HFF-Myc (cell line): Measurements from ENCODE around the gene SLC6A7.

Experiments used
- DNase-seq: peaks from one replicate; pipeline ENCODE4 v3.0.0-alpha.2; 2011; ENCODE audit warnings: low read depth; ENCODE audit errors: extremely low read depth
- H3K4me3 ChIP-seq: replicated peaks from 2 replicates; pipeline ENCODE4 v1.5.1; 2011; ENCODE audit warnings: low read depth, mild to moderate bottlenecking, control low read depth, low read length
- CTCF ChIP-seq: IDR thresholded peaks from 2 replicates; pipeline ENCODE4 v1.5.1; 2012; ENCODE audit warnings: mild to moderate bottlenecking, low read depth, low read length, control low read depth; ENCODE audit errors: missing control alignments

Gene SLC6A7

DNA sequence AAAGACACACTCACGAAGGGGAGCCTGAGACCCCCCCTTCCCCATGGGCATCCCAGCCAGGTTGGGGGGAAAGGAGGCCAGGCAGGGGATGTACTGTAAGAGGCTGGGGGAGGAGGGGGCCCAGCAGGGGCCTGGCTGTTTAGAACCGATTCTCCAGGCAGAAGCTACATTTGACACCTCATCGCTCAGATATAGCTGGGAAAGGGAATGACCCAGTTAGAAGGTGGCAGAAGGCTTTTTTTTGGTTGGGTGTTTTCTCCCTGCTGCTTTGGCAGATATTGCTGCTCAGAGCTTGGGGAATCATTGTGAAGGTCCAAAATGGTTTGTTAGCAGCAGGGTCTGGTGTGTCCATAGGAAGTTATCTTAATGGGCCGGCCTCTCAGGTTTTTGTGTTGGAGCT, 17.3 kb upstream of the SLC6A7 start:
- no peak overlapping the region for H3K4me3 ChIP-seq
- no peak for DNase-seq
- no peak for TF ChIP-seq CTCF

DNA sequence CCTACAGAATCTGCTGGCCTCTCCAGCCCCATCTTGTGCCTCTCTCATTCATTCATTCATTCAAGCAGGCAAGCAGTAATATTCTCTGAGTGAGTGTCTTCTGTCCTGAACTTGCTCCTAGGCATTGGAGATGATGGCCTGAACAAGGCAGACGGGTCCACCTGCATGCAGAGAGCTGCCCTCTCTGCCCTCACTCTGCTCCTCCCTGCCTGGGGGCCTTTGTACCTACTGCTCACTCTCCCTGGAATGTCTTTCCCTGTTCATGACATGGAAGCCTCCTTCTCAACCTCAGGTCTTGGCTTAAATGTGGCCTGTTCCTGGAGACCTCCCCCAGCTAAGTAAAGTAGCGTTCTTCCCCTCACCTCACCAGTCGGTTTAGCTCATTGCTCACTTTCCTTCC, 16.7 kb upstream of the SLC6A7 start:
- no peak for DNase-seq
- H3K4me3 ChIP-seq = no peak overlapping the region
- TF ChIP-seq CTCF = no peak

DNA sequence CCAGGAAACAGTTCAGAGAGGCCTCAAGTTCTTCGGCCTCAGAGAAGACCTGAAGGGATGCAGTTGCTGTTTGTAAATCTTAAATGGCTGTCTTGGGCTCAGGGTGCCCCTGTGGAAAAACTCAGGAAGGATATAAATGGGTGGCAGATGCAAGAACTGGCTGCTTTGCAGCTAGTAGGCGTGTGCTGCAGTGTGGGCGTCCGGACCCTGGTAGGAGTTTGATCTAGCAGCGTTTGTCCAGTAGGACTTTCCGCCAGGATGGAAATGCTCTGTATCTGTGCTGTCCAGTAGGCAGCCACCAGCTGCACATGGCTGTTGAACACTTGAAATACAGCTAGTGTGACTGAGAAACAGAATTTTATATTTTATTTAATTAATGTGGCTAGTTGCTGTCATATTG, 15.6 kb upstream of the SLC6A7 start:
- no peak overlapping the region for H3K4me3 ChIP-seq
- DNase-seq = no peak
- no peak for TF ChIP-seq CTCF

- no peak for DNase-seq
- no peak for TF ChIP-seq CTCF
- no peak overlapping the region for H3K4me3 ChIP-seq
These were observed 14.8 kb upstream of the SLC6A7 start for GRCh38 chr5:150175076-150175475.

- TF ChIP-seq CTCF = peak; percentile 71
- H3K4me3 ChIP-seq = no peak overlapping the region
- no peak for DNase-seq
These were observed 14.3 kb upstream of the SLC6A7 start for GRCh38 chr5:150175536-150175935.

DNA sequence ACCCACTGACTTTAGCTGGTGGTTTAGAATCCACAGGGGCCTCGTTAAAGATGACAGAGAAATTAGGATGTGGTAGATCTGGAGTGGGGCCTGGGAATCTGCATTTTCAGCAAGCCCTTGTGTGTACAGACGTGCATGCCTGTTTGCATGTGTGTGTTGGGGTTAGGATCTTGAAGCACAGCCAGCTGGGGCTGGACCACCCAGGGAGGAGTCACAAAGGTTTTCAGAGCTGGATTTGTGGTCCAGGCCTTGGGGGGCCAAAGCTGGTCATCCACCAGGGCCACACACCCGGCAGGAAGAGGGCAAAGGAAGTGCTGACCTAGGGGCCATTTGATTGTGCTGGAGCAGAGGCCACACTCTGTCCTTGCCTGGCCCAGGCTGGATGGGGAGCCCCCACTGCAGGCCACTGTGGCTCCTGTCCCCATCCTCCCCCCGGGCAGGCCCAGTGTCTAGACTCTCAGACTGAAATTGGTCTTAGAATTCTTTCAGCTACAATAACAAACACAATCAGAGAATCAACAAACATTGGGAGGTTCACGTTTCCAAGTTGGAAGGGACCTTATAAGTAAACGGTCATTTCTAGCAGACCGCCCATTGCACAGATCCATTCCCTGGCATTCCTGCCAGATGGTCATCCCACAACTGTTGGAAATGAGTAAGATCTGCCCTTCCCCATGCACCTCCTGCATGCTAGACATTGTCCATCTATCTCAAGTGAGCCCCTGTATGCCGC, 13.0 kb upstream of the SLC6A7 start:
- DNase-seq = no peak
- TF ChIP-seq CTCF = no peak
- no peak overlapping the region for H3K4me3 ChIP-seq

- no peak for TF ChIP-seq CTCF
- no peak overlapping the region for H3K4me3 ChIP-seq
- no peak for DNase-seq
These were observed 12.1 kb upstream of the SLC6A7 start for GRCh38 chr5:150177721-150178120.
